A549 (cell line): Measurements from ENCODE around the gene PKD1. TPM values are rescaled to one million over a fixed set of nuclear protein-coding genes. Genes with fewer than 3 reads are reported as not detected.
A peak's percentile ranks its signal among the peaks of the same experiment; 100 is the strongest.

Experiments used
- ATAC-seq, 2 experiments: fragments of 200-7000 bp in 1 of 2; fragments of >200 bp in 1 of 2; cut with Nextera tagmentation in 1 of 2; cut with Tn5 transposase in 1 of 2; 3 replicates each; pipeline versions ENCODE4 v1.8.0 to v1.9.1; 2018 to 2020; ENCODE audit warnings: mild to moderate bottlenecking in 1 of 2, moderate library complexity in 1 of 2
- CTCF ChIA-PET: fragments of 300-600 bp; sonication (Branson Sonifier 250); formaldehyde crosslinking; extraction: SDS; loops from one replicate; lab custom pipeline; 2021; ENCODE audit warnings: antibody characterized with exemption, inconsistent platforms; lab: Yijun Ruan, JAX
- POLR2A ChIA-PET: fragments of 350-600 bp; formaldehyde crosslinking; extraction: SDS; loops from one replicate; lab custom pipeline; 2021; ENCODE audit warnings: antibody characterized with exemption, inconsistent platforms; lab: Yijun Ruan, JAX
- DNase-seq, 2 experiments: peaks; one replicate each; pipeline versions ENCODE4 v3.0.0 to v3.0.0-alpha.2; 2011 to 2016; ENCODE audit warnings: low read depth in 1 of 2, low spot score in 1 of 2
- FAIRE-seq: peaks from 2 replicates; lab custom pipeline; 2011; peaks lifted over from hg19 to GRCh38; lab: Jason Lieb, UNC
- H3K27ac ChIP-seq, 2 experiments: fragments of >200 bp; sonication (Bioruptor Twin); formaldehyde crosslinking; 3 replicates each; pipeline ENCODE4 v1.5.1; 2016 to 2017
- H3K4me1 ChIP-seq: fragments of >200 bp; sonication (Bioruptor Twin); formaldehyde crosslinking; 3 replicates; pipeline ENCODE4 v1.6.1; 2016
- H3K4me2 ChIP-seq: fragments of >200 bp; sonication (Bioruptor Twin); formaldehyde crosslinking; 3 replicates; pipeline ENCODE4 v1.6.1; 2016
- H3K4me3 ChIP-seq: fragments of >200 bp; sonication (Bioruptor Twin); formaldehyde crosslinking; 3 replicates; pipeline ENCODE4 v1.5.1; 2016
- H3K9me3 ChIP-seq: fragments of >200 bp; sonication (Bioruptor Twin); formaldehyde crosslinking; 3 replicates; pipeline ENCODE4 v1.6.1; 2016
- CBX2 ChIP-seq: fragments of 200-600 bp; sonication (generic); IDR thresholded peaks from 2 replicates; pipeline ENCODE4 v1.6.1; 2016; ENCODE audit warnings: low read depth, mild to moderate bottlenecking, borderline replicate concordance
- CHD4 ChIP-seq: fragments of 200-600 bp; sonication (generic); IDR thresholded peaks from 2 replicates; pipeline ENCODE4 v1.6.1; 2016; ENCODE audit warnings: antibody characterized with exemption, mild to moderate bottlenecking, borderline replicate concordance
- CTCF ChIP-seq: fragments of >200 bp; sonication (Bioruptor Twin); formaldehyde crosslinking; IDR thresholded peaks from 3 replicates; pipeline ENCODE4 v1.5.1; 2016
- FOSB ChIP-seq: fragments of 250-450 bp; sonication (Bioruptor Pico); IDR thresholded peaks from 2 replicates; pipeline ENCODE4 v1.5.0; 2020; ENCODE audit warnings: mild to moderate bottlenecking, moderate library complexity
- HES2 ChIP-seq: fragments of >200 bp; sonication (Bioruptor Twin); formaldehyde crosslinking; IDR thresholded peaks from 2 replicates; pipeline ENCODE4 v1.6.1; 2016
- HMGXB4 ChIP-seq: fragments of 250-450 bp; sonication (Bioruptor Pico); IDR thresholded peaks from 2 replicates; pipeline ENCODE4 v1.5.0; 2021; ENCODE audit warnings: mild to moderate bottlenecking, moderate library complexity, borderline replicate concordance
- HOXA7 ChIP-seq: fragments of 250-450 bp; sonication (Bioruptor Pico); IDR thresholded peaks from 2 replicates; pipeline ENCODE4 v1.5.0; 2020; ENCODE audit warnings: mild to moderate bottlenecking, moderate library complexity
- KDM1A ChIP-seq: fragments of 200-600 bp; sonication (generic); IDR thresholded peaks from 2 replicates; pipeline ENCODE4 v1.6.1; 2016; ENCODE audit warnings: low read depth, mild to moderate bottlenecking
- KDM5A ChIP-seq: fragments of 200-600 bp; sonication (generic); IDR thresholded peaks from 2 replicates; pipeline ENCODE4 v1.6.1; 2016; ENCODE audit warnings: antibody characterized with exemption, mild to moderate bottlenecking
- MAFK ChIP-seq: fragments of 450-650 bp; IDR thresholded peaks from 2 replicates; pipeline ENCODE4 v1.6.1; 2014; ENCODE audit not compliant: partially characterized antibody
- NPAS2 ChIP-seq: fragments of 250-450 bp; sonication (Bioruptor Pico); IDR thresholded peaks from 2 replicates; pipeline ENCODE4 v1.8.0; 2022; ENCODE audit warnings: mild to moderate bottlenecking, moderate library complexity, borderline replicate concordance
- NR3C1 ChIP-seq: fragments of >200 bp; sonication (Bioruptor Twin); formaldehyde crosslinking; IDR thresholded peaks from 3 replicates; pipeline ENCODE4 v1.6.1; 2017
- PHF8 ChIP-seq: fragments of 200-600 bp; sonication (generic); IDR thresholded peaks from 2 replicates; pipeline ENCODE4 v1.6.1; 2016; ENCODE audit warnings: low read depth, mild to moderate bottlenecking, antibody characterized with exemption, moderate library complexity, borderline replicate concordance
- POLR2AphosphoS2 ChIP-seq: conservative IDR thresholded peaks from 2 replicates; pipeline ENCODE4 v1.6.1; 2012; ENCODE audit warnings: low read length, improper control_type of control experiment, inconsistent platforms
- RNF2 ChIP-seq: fragments of 200-600 bp; sonication (generic); IDR thresholded peaks from 2 replicates; pipeline ENCODE4 v1.6.1; 2016; ENCODE audit warnings: low read depth, mild to moderate bottlenecking, antibody characterized with exemption, moderate library complexity, borderline replicate concordance
- SMC3 ChIP-seq: fragments of >200 bp; sonication (Bioruptor Twin); formaldehyde crosslinking; IDR thresholded peaks from 3 replicates; pipeline ENCODE4 v1.6.1; 2018; ENCODE audit warnings: inconsistent platforms
- TP53 ChIP-seq: fragments of 250-450 bp; sonication (Bioruptor Pico); IDR thresholded peaks from 2 replicates; pipeline ENCODE4 v1.5.0; 2021; ENCODE audit warnings: mild to moderate bottlenecking, moderate library complexity
- ZC3H11A ChIP-seq: fragments of 450-650 bp; IDR thresholded peaks from 2 replicates; pipeline ENCODE4 v1.6.1; 2014; ENCODE audit warnings: antibody characterized with exemption, mild to moderate bottlenecking
- ZNF302 ChIP-seq: fragments of 250-450 bp; sonication (Bioruptor Pico); IDR thresholded peaks from 2 replicates; pipeline ENCODE4 v1.9.0; 2021; ENCODE audit warnings: inconsistent platforms, mild to moderate bottlenecking, moderate library complexity
- WGBS: methylation state at CpG from one replicate; pipeline ENCODE4 v1.1.6; 2017; ENCODE audit errors: missing lambda C conversion rate; 5-methylcytosine and 5-hydroxymethylcytosine counted together
- polyA plus RNA-seq, 4 experiments: library from polyadenylated mRNA; depleted of rRNA in 3 of 4; stranded (reverse); fragments of >200 nt; fragmentation: RNase III in 1 of 4; extraction: RNeasy Plus Mini Kit Qiagen cat#74134 plus additional on column Dnase treatment in 1 of 4; gene quantifications; 2 replicates in 3 of 4; 3 replicates in 1 of 4; pipeline ENCODE4 v1.2.3, GENCODE V29; 2011 to 2017

The PKD1 gene
- polyA plus RNA-seq, 2 of the 4 experiments (the other 2 are of a cell fraction), result 11.5 to 39.2 TPM

- no peak for FAIRE-seq
Measured at GRCh38 chr16:2178321-2179106, 42.8 kb upstream of the PKD1 start.

GRCh38 chr16:2177561-2177960, 41.9 kb upstream of the PKD1 start:
- no peak for TF ChIP-seq ZC3H11A
- no peak for TF ChIP-seq HES2
- CTCF ChIA-PET, result interaction anchor here (1.0 to 3.1 kb wide), 2 partner anchors 17 to 20 kb away, joined by 4 to 12 read pairs; no protein-coding TSS in a partner anchor
- ATAC-seq (no peak), FAIRE-seq (no peak), DNase-seq (no peak)
- WGBS, result 90% methylated on average over 19 of the region's 20 CpGs
- no peak overlapping the region for H3K4me2 ChIP-seq
- POLR2A ChIA-PET, result interaction anchor here (2.1 kb wide), 1 partner anchor 22 kb away, joined by 9 read pairs; the partner anchor contains the start of gene TRAF7
- no peaks in the 10 kb centered on the region for H3K4me1 ChIP-seq
- H3K27ac ChIP-seq, result no peak overlapping the region
- no peaks in the 10 kb centered on the region for H3K9me3 ChIP-seq
- no peak overlapping the region for H3K4me3 ChIP-seq

More at GRCh38 chr16:2178321-2179106, 42.8 kb upstream of the PKD1 start:
- 68% methylated on average over 40 of the region's 106 CpGs for WGBS
- H3K4me1 ChIP-seq, result no peaks in the 10 kb centered on the region
- H3K27ac ChIP-seq, result no peak overlapping the region
- TF ChIP-seq TP53 (CRISPR knock-in tag), result no peak
- TF ChIP-seq CTCF, result no peak
- TF ChIP-seq HOXA7 (CRISPR knock-in tag), result no peak
- no peak for TF ChIP-seq CBX2
- no peak for TF ChIP-seq HMGXB4 (CRISPR knock-in tag)
- no peak for TF ChIP-seq RNF2
- TF ChIP-seq PHF8, result no peak
- TF ChIP-seq NR3C1, result no peak
- TF ChIP-seq KDM5A, result no peak
- no peak for TF ChIP-seq KDM1A
- no peak for TF ChIP-seq NPAS2
- TF ChIP-seq MAFK, result no peak
- TF ChIP-seq CHD4, result no peak
- TF ChIP-seq FOSB, result no peak
- no peak for TF ChIP-seq SMC3
- TF ChIP-seq ZNF302, result no peak
- no peak for TF ChIP-seq POLR2AphosphoS2
- peak in 1 of 2 experiments; percentile 20; a peak in 3 of 6 replicates for ATAC-seq
- DNase-seq, result peak in 1 of 2 experiments; percentile 60
- H3K4me3 ChIP-seq, result no peak overlapping the region
- ChIA-PET POLR2A (interaction anchor here (2.1 kb wide), 1 partner anchor 23 kb away, joined by 9 read pairs; the partner anchor contains the start of gene TRAF7), CTCF (interaction anchor here (3.1 kb wide), 1 partner anchor 16 kb away, joined by 12 read pairs; no protein-coding TSS in a partner anchor)
- H3K4me2 ChIP-seq, result no peak overlapping the region
- no peaks in the 10 kb centered on the region for H3K9me3 ChIP-seq
